Ectodermal cell (in vitro differentiated cells): Measurements from ENCODE around the gene TRAPPC10.

Source experiments
- H3K27ac ChIP-seq: 2 replicates; pipeline ENCODE4 v1.7.0; 2013; ENCODE audit warnings: mild to moderate bottlenecking, low read depth, low read length; ENCODE audit not compliant: insufficient read depth, poor library complexity, severe bottlenecking
- H3K27me3 ChIP-seq: 2 replicates; pipeline ENCODE4 v1.7.0; 2013; ENCODE audit warnings: mild to moderate bottlenecking, low read length; ENCODE audit not compliant: insufficient read depth, control insufficient read depth, poor library complexity, severe bottlenecking
- H3K36me3 ChIP-seq: one replicate; pipeline ENCODE4 v1.7.0; 2013; ENCODE audit warnings: low read length; ENCODE audit not compliant: control insufficient read depth, insufficient read depth
- H3K4me1 ChIP-seq: one replicate; pipeline ENCODE4 v1.7.0; 2013; ENCODE audit warnings: low read length; ENCODE audit not compliant: control insufficient read depth, insufficient read depth
- H3K4me3 ChIP-seq: 2 replicates; pipeline ENCODE4 v1.7.0; 2013; ENCODE audit warnings: low read depth, low read length, control low read depth; ENCODE audit not compliant: insufficient read depth
- H3K9me3 ChIP-seq: 2 replicates; pipeline ENCODE4 v1.7.0; 2013; ENCODE audit warnings: mild to moderate bottlenecking, low read length, moderate library complexity; ENCODE audit not compliant: control insufficient read depth
- WGBS, 2 experiments: methylation state at CpG; one replicate each; pipeline ENCODE4 v1.1.7; 2013; ENCODE audit warnings: missing lambda C conversion rate in 2 of 2; 5-methylcytosine and 5-hydroxymethylcytosine counted together

Gene TRAPPC10

GRCh38 chr21:44018127-44018526, 6.0 kb downstream of the TRAPPC10 start:
- no peaks in the 10 kb centered on the region for H3K9me3 ChIP-seq
- H3K4me1 ChIP-seq = peaks cover 9% of the 10 kb centered on the region
- no peaks in the 10 kb centered on the region for H3K36me3 ChIP-seq
- H3K4me3 ChIP-seq = no peak overlapping the region
- H3K27ac ChIP-seq = no peak overlapping the region
- no peaks in the 10 kb centered on the region for H3K27me3 ChIP-seq
- 95 to 97% methylated on average over 5 of the region's 5 CpGs for WGBS, 2 experiments

DNA sequence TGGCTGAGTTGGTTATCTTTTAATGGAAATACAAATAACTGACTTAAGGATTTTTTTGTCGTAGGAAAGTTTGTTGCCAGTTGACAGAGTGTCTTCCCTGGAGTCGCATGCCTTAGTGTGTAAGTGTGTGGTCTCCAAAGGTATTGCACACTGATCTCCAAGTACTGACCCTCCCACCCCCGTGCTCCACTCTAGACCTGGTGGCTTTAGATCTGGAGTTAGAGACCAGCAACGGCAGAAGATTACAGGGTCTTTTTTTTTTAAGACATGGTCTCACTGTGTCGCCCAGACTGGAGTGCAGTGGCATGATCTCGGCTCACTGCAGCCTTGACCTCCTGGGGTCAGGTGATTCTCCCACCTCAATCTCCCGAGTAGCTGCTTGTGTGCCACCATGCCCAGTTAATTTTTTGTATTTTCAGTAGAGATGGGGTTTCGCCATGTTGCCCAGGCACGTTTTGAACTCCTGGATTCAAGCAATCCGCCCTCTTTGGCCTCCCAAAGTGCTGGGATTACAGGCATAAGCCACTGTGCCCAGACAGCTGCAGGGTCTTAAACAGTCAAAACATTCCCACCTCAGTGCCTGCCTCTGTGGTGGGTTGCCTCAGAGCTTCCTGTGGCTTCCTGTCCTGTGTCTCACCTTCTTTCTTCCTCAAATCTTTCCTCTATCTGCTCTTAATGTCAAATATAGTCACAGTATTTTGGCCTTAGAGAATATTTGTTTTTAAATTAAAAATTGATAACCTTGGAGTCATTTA, 6.9 kb downstream of the TRAPPC10 start:
- H3K27ac ChIP-seq = no peak overlapping the region
- 90 to 91% methylated on average over 10 of the region's 10 CpGs for WGBS, 2 experiments
- H3K27me3 ChIP-seq = no peaks in the 10 kb centered on the region
- no peaks in the 10 kb centered on the region for H3K36me3 ChIP-seq
- H3K4me1 ChIP-seq = peaks cover under 1% of the 10 kb centered on the region
- no peaks in the 10 kb centered on the region for H3K9me3 ChIP-seq
- no peak overlapping the region for H3K4me3 ChIP-seq

DNA sequence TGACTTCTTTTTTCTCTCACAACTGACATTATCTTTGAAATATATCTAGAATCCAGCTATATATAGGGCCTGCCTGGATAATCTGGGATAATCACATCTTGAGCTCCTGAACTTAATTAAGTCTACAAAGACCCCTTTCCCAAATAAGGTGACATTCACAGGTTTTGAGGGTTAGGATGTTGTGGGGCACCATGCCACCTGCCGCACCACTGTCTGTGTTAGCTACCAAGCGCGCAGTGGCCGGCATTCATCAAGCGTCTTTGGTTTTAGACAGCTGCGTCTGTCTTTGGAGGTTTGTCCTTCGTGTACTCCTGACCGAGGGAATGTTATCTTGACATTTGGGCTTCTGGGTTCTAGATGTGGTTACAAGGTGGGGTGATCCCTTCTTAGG, 7.5 kb downstream of the TRAPPC10 start:
- Histone ChIP-seq H3K9me3 (no peaks in the 10 kb centered on the region), H3K27me3 (no peaks in the 10 kb centered on the region), H3K4me1 (no peaks in the 10 kb centered on the region), H3K4me3 (no peak overlapping the region), H3K36me3 (no peaks in the 10 kb centered on the region), H3K27ac (no peak overlapping the region)
- WGBS, 2 experiments = 95 to 97% methylated on average over 8 of the region's 8 CpGs

DNA sequence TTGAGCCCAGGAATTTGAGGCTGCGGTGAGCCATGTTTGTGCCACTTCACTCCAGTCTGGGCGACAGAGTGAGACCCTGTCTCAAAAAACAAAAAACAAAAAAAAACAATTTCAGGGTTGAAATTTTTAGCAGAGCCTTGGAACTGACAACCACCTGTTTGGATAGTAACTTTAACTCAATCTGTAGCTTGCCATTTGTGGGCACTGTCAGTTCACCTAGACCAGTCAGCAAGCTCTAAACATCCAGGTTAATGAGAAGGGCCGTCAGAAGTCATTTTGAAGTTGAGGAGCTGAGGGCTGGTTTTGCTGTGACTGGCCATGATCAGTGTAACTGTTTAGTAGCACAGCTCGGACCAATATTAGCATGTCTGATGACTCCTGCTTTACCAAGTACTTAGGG, 8.4 kb downstream of the TRAPPC10 start:
- no peaks in the 10 kb centered on the region for H3K36me3 ChIP-seq
- H3K9me3 ChIP-seq = no peaks in the 10 kb centered on the region
- H3K27ac ChIP-seq = no peak overlapping the region
- H3K27me3 ChIP-seq = no peaks in the 10 kb centered on the region
- H3K4me1 ChIP-seq = peaks cover 9% of the 10 kb centered on the region
- H3K4me3 ChIP-seq = no peak overlapping the region
- WGBS, 2 experiments = 81 to 85% methylated on average over 4 of the region's 4 CpGs

- peaks cover 14% of the 10 kb centered on the region for H3K4me1 ChIP-seq
- no peak overlapping the region for H3K4me3 ChIP-seq
- WGBS, 2 experiments = 88 to 94% methylated on average over 1 of the region's 1 CpG
- no peaks in the 10 kb centered on the region for H3K27me3 ChIP-seq
- H3K36me3 ChIP-seq = no peaks in the 10 kb centered on the region
- no peak overlapping the region for H3K27ac ChIP-seq
- H3K9me3 ChIP-seq = no peaks in the 10 kb centered on the region
Measured at GRCh38 chr21:44021064-44021463, 9.0 kb downstream of the TRAPPC10 start.

- no peaks in the 10 kb centered on the region for H3K27me3 ChIP-seq
- peaks cover 14% of the 10 kb centered on the region for H3K4me1 ChIP-seq
- H3K9me3 ChIP-seq = no peaks in the 10 kb centered on the region
- no peak overlapping the region for H3K4me3 ChIP-seq
- 87 to 94% methylated on average over 1 of the region's 1 CpG for WGBS, 2 experiments
- H3K27ac ChIP-seq = no peak overlapping the region
- H3K36me3 ChIP-seq = no peaks in the 10 kb centered on the region
Measured at GRCh38 chr21:44024257-44024656, 12.1 kb downstream of the TRAPPC10 start.

GRCh38 chr21:44024887-44025353, 12.8 kb downstream of the TRAPPC10 start:
- Histone ChIP-seq H3K27ac (peak overlapping the region; percentile 26), H3K4me1 (peaks cover 14% of the 10 kb centered on the region), H3K27me3 (no peaks in the 10 kb centered on the region), H3K4me3 (no peak overlapping the region), H3K9me3 (no peaks in the 10 kb centered on the region), H3K36me3 (no peaks in the 10 kb centered on the region)
- 69 to 74% methylated on average over 8 of the region's 8 CpGs for WGBS, 2 experiments

GRCh38 chr21:44027607-44028286, 15.6 kb downstream of the TRAPPC10 start:
- Histone ChIP-seq H3K4me1 (peaks cover 14% of the 10 kb centered on the region), H3K27me3 (no peaks in the 10 kb centered on the region), H3K9me3 (no peaks in the 10 kb centered on the region), H3K27ac (no peak overlapping the region), H3K4me3 (no peak overlapping the region), H3K36me3 (no peaks in the 10 kb centered on the region)
- WGBS, 2 experiments = 96 to 97% methylated on average over 6 to 8 of the region's 8 CpGs

GRCh38 chr21:44028287-44028659, 16.2 kb downstream of the TRAPPC10 start:
- H3K27me3 ChIP-seq = no peaks in the 10 kb centered on the region
- H3K4me3 ChIP-seq = no peak overlapping the region
- no peaks in the 10 kb centered on the region for H3K9me3 ChIP-seq
- no peaks in the 10 kb centered on the region for H3K36me3 ChIP-seq
- WGBS, 2 experiments = 96 to 97% methylated on average over 6 of the region's 6 CpGs
- peaks cover 14% of the 10 kb centered on the region for H3K4me1 ChIP-seq
- H3K27ac ChIP-seq = no peak overlapping the region

GRCh38 chr21:44029460-44030087, 17.5 kb downstream of the TRAPPC10 start:
- Histone ChIP-seq H3K4me1 (peaks cover 14% of the 10 kb centered on the region), H3K4me3 (no peak overlapping the region), H3K27me3 (no peaks in the 10 kb centered on the region), H3K9me3 (no peaks in the 10 kb centered on the region), H3K27ac (no peak overlapping the region), H3K36me3 (peaks cover under 1% of the 10 kb centered on the region)
- WGBS, 2 experiments = 93 to 96% methylated on average over 6 of the region's 6 CpGs
